IMR-90 (cell line): ENCODE measurements around the gene SH3TC1. TPM values are rescaled to one million over a fixed set of nuclear protein-coding genes. Genes with fewer than 3 reads are reported as not detected.
A peak's percentile ranks its signal among the peaks of the same experiment; 100 is the strongest.

Source experiments
- ATAC-seq: fragments of 200-7000 bp; cut with Tn5 transposase; 2 replicates; pipeline ENCODE4 v1.9.1; 2020; ENCODE audit warnings: low read depth, mild to moderate bottlenecking, moderate library complexity
- BruUV-seq: library from RNA; stranded (reverse); fragments of 400-500 nt; replicated peaks from 2 replicates; lab custom pipeline; 2021; lab: Mats Ljungman, UMichigan
- CTCF ChIA-PET: fragments of 300-600 bp; formaldehyde crosslinking; extraction: SDS; loops from one replicate; lab custom pipeline; 2021; ENCODE audit warnings: antibody characterized with exemption; lab: Yijun Ruan, JAX
- POLR2A ChIA-PET: fragments of 300-600 bp; sonication (Branson Sonifier 250); formaldehyde crosslinking; loops from one replicate; lab custom pipeline; 2022; ENCODE audit warnings: antibody characterized with exemption; ENCODE audit not compliant: unreplicated experiment; lab: Charles Lee
- DNase-seq: peaks from one replicate; pipeline ENCODE4 v3.0.0; 2013
- H2AFZ ChIP-seq: replicated peaks from 2 replicates; pipeline ENCODE3; 2013; ENCODE audit warnings: low read length, mild to moderate bottlenecking; ENCODE audit not compliant: poor library complexity
- H2AK5ac ChIP-seq: 2 replicates; pipeline ENCODE4 v1.6.1; 2013; ENCODE audit warnings: low read depth, low read length, inconsistent platforms
- H2AK9ac ChIP-seq: replicated peaks from 2 replicates; pipeline ENCODE3; 2013; ENCODE audit warnings: mild to moderate bottlenecking, low read depth, low read length, moderate library complexity; ENCODE audit not compliant: poor library complexity
- H2BK120ac ChIP-seq: 2 replicates; pipeline ENCODE4 v1.6.1; 2013; ENCODE audit warnings: low read depth, low read length, inconsistent platforms
- H2BK15ac ChIP-seq: 3 replicates; pipeline ENCODE4 v1.6.1; 2013; ENCODE audit warnings: low read depth, low read length, inconsistent platforms
- H2BK20ac ChIP-seq: 2 replicates; pipeline ENCODE4 v1.6.1; 2013; ENCODE audit warnings: low read depth, mild to moderate bottlenecking, inconsistent platforms, low read length, moderate library complexity
- H2BK5ac ChIP-seq: 2 replicates; pipeline ENCODE4 v1.6.1; 2013; ENCODE audit warnings: mild to moderate bottlenecking, low read depth, low read length, inconsistent platforms; ENCODE audit not compliant: poor library complexity, severe bottlenecking
- H3K14ac ChIP-seq: replicated peaks from 2 replicates; pipeline ENCODE4 v1.6.1; 2013; ENCODE audit warnings: low read depth, low read length, inconsistent platforms
- H3K18ac ChIP-seq: 2 replicates; pipeline ENCODE4 v1.6.1; 2013; ENCODE audit warnings: low read depth, low read length, control low read depth
- H3K23ac ChIP-seq: 2 replicates; pipeline ENCODE4 v1.6.1; 2013; ENCODE audit warnings: low read depth, low read length, inconsistent platforms
- H3K27ac ChIP-seq: 2 replicates; pipeline ENCODE4 v1.5.1; 2013; ENCODE audit warnings: mild to moderate bottlenecking, control low read depth, low read length; ENCODE audit not compliant: insufficient read depth
- H3K27me3 ChIP-seq: 2 replicates; pipeline ENCODE4 v1.6.1; 2013; ENCODE audit warnings: low read length; ENCODE audit not compliant: control insufficient read depth, insufficient read depth
- H3K36me3 ChIP-seq: 2 replicates; pipeline ENCODE4 v1.6.1; 2013; ENCODE audit warnings: low read length, mixed read lengths; ENCODE audit not compliant: control insufficient read depth, insufficient read depth
- H3K4ac ChIP-seq: 2 replicates; pipeline ENCODE4 v1.6.1; 2013; ENCODE audit warnings: low read depth, low read length, inconsistent platforms
- H3K4me1 ChIP-seq: 2 replicates; pipeline ENCODE4 v1.6.1; 2013; ENCODE audit warnings: low read length, mixed read lengths; ENCODE audit not compliant: control insufficient read depth, insufficient read depth
- H3K4me2 ChIP-seq: 2 replicates; pipeline ENCODE4 v1.6.1; 2013; ENCODE audit warnings: low read depth, mild to moderate bottlenecking, control low read depth, low read length, moderate library complexity
- H3K4me3 ChIP-seq: 2 replicates; pipeline ENCODE4 v1.5.1; 2013; ENCODE audit warnings: low read depth, mild to moderate bottlenecking, control low read depth, low read length, moderate library complexity; ENCODE audit not compliant: insufficient read depth
- H3K56ac ChIP-seq: 2 replicates; pipeline ENCODE4 v1.6.1; 2013; ENCODE audit warnings: low read length, inconsistent platforms; ENCODE audit not compliant: insufficient read depth; ENCODE audit errors: extremely low read depth
- H3K79me1 ChIP-seq, 2 experiments: 2 replicates each; pipeline ENCODE4 v1.6.1; 2013; ENCODE audit warnings: low read length in 2 of 2, inconsistent platforms in 1 of 2, low read depth in 1 of 2
- H3K9ac ChIP-seq: 2 replicates; pipeline ENCODE4 v1.6.1; 2013; ENCODE audit warnings: low read depth, low read length, control low read depth
- H3K9me1 ChIP-seq: 2 replicates; pipeline ENCODE4 v1.6.1; 2013; ENCODE audit warnings: low read length, inconsistent platforms; ENCODE audit not compliant: insufficient read depth
- H3K9me3 ChIP-seq: 2 replicates; pipeline ENCODE4 v1.6.1; 2013; ENCODE audit warnings: low read length; ENCODE audit not compliant: control insufficient read depth, insufficient read depth
- H4K20me1 ChIP-seq: 2 replicates; pipeline ENCODE4 v1.6.1; 2013; ENCODE audit warnings: low read length, inconsistent platforms; ENCODE audit not compliant: insufficient read depth
- H4K5ac ChIP-seq: 2 replicates; pipeline ENCODE4 v1.6.1; 2013; ENCODE audit warnings: mild to moderate bottlenecking, low read depth, low read length, control low read depth
- H4K8ac ChIP-seq, 2 experiments: 2 replicates each; pipeline ENCODE4 v1.6.1; 2013; ENCODE audit warnings: low read depth in 2 of 2, low read length in 2 of 2, control low read depth in 1 of 2, inconsistent platforms in 1 of 2
- H4K91ac ChIP-seq: 2 replicates; pipeline ENCODE4 v1.6.1; 2013; ENCODE audit warnings: low read depth, low read length, inconsistent platforms; ENCODE audit not compliant: insufficient read depth
- MAFK ChIP-seq: IDR thresholded peaks from 2 replicates; pipeline ENCODE4 v1.6.1; 2012; ENCODE audit warnings: low read depth, low read length, improper control_type of control experiment
- USF2 ChIP-seq: fragments of 150-350 bp; IDR thresholded peaks from 2 replicates; pipeline ENCODE4 v1.6.1; 2017; ENCODE audit warnings: mild to moderate bottlenecking, antibody characterized with exemption, low read length, low read depth
- WGBS, 2 experiments: methylation state at CpG; one replicate each; pipeline versions ENCODE4 v1.1.5 to v1.1.7; 2013; ENCODE audit warnings: missing lambda C conversion rate in 2 of 2; ENCODE audit not compliant: insufficient read length in 1 of 2; ENCODE audit errors: extremely low coverage in 2 of 2; 5-methylcytosine and 5-hydroxymethylcytosine counted together
- dilution Hi-C: fragments of 300-500 bp; cut with HindIII; formaldehyde crosslinking; loops from one replicate; pipeline ENCODE4 v1.14.3; 2018; ENCODE audit warnings: low sequenced_read_pairs; ENCODE audit not compliant: unreplicated experiment
- in situ Hi-C: fragments of 300-500 bp; cut with MboI; formaldehyde crosslinking; loops from 3 replicates; pipeline ENCODE4 v1.14.3; 2019; ENCODE audit warnings: low sequenced_read_pairs, inconsistent platforms, mixed read lengths
- intact Hi-C: fragments of 100-400 bp; cut with micrococcal nuclease; formaldehyde crosslinking; loops from 2 replicates; pipeline ENCODE4 v1.10.0; 2022
- polyA plus RNA-seq, 3 experiments: library from polyadenylated mRNA; depleted of rRNA; stranded (reverse); fragments of >200 nt; gene quantifications; 2 replicates each; pipeline ENCODE4 v1.2.3, GENCODE V29; 2012; ENCODE audit warnings: low replicate concordance in 1 of 3
- total RNA-seq: library from RNA; depleted of rRNA; stranded (reverse); fragments of >200 nt; gene quantifications from 2 replicates; pipeline ENCODE4 v1.2.3, GENCODE V29; 2012

Gene SH3TC1
- total and polyA plus RNA-seq, 2 of the 4 experiments (the other 2 are of a cell fraction): 1.6 to 2.2 TPM

DNA sequence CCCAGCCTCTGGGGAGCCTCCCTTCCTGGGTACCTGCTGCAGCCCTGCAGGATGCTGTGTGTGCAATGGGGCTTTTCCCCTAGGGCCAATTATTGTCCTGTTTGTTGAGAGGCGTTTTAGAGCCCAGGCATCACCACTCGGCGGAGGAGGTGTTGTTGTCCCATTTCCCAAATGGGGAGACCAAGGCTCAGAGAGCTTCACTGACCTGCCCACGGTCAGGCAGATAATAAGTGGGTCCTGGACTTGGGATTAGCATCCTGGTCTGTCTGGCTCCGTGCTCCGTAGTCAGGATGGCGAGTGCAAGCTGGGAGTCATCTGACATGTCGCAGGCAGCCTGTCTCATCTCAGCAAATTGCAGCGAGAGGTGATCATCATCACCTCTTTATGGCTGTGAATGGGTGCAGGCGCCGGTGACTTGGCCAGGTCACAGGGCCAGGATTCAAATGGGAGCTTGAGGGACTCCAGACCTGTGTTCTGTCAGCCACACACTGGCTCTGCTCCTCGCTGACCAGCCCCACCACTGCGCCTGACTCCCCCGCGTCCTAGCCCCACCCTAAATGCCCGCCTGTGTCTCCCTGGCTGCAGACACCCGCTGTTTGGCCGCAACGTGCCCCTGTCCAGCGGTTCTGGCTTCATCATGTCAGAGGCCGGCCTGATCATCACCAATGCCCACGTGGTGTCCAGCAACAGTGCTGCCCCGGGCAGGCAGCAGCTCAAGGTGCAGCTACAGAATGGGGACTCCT lies 87.1 kb downstream of the SH3TC1 start:
- H2AK5ac ChIP-seq: no peak overlapping the region
- no peak overlapping the region for H2BK5ac ChIP-seq
- no peaks in the 10 kb centered on the region for H3K9me1 ChIP-seq
- TF ChIP-seq MAFK (no peak), USF2 (no peak)
- H2AFZ ChIP-seq: peak overlapping the region; percentile 33
- H2AK9ac ChIP-seq: peak overlapping the region; percentile 42
- H3K56ac ChIP-seq: no peak overlapping the region
- H3K27ac ChIP-seq: no peak overlapping the region
- in situ Hi-C loops: no loop called here
- no peak overlapping the region for H3K14ac ChIP-seq
- no peak overlapping the region for H3K4me3 ChIP-seq
- H2BK120ac ChIP-seq: no peak overlapping the region
- CTCF ChIA-PET: no interaction called here
- POLR2A ChIA-PET: no interaction called here
- no peaks in the 10 kb centered on the region for H4K20me1 ChIP-seq
- no peak for DNase-seq
- intact Hi-C loops: no loop called here
- no peak overlapping the region for H4K8ac ChIP-seq
- no peak overlapping the region for H3K9ac ChIP-seq
- no peak overlapping the region for H3K4ac ChIP-seq
- H3K36me3 ChIP-seq: no peaks in the 10 kb centered on the region
- 63% methylated on average over 7 of the region's 23 CpGs; no CpG with 5 or more reads in 1 of the 2 experiments for WGBS, 2 experiments
- no peak overlapping the region for H4K91ac ChIP-seq
- H2BK20ac ChIP-seq: no peak overlapping the region
- dilution Hi-C loops: no loop called here
- H4K5ac ChIP-seq: no peak overlapping the region
- no peaks in the 10 kb centered on the region for H3K79me1 ChIP-seq
- H3K4me1 ChIP-seq: no peaks in the 10 kb centered on the region; the same call in 1 of the 2 replicates
- H3K27me3 ChIP-seq: no peaks in the 10 kb centered on the region; the same call in 1 of the 2 replicates
- no peak overlapping the region for H3K4me2 ChIP-seq
- BruUV-seq: no TSS peak
- ATAC-seq: no peak
- H3K23ac ChIP-seq: no peak overlapping the region
- H3K18ac ChIP-seq: no peak overlapping the region
- H2BK15ac ChIP-seq: no peak overlapping the region
- no peaks in the 10 kb centered on the region for H3K9me3 ChIP-seq
